K562 (cell line): Measurements from ENCODE around the gene KCNC3. TPM values are rescaled to one million over a fixed set of nuclear protein-coding genes. Genes with fewer than 3 reads are reported as not detected.

Source experiments
- CBX3 ChIP-seq, 2 experiments: IDR thresholded peaks; 1 replicate in 1 of 2; 2 replicates in 1 of 2; pipeline ENCODE4 v1.6.1; 2012; ENCODE audit warnings: inconsistent platforms in 2 of 2, low read length in 2 of 2, borderline replicate concordance in 1 of 2, control low read depth in 1 of 2
- CREB1 ChIP-seq, 2 experiments: sonication (generic) in 1 of 2; formaldehyde crosslinking in 1 of 2; IDR thresholded peaks; 2 replicates each; pipeline versions ENCODE4 v1.6.1 to v1.8.0; 2012 to 2022; ENCODE audit warnings: inconsistent platforms in 1 of 2, mild to moderate bottlenecking in 1 of 2, missing genetic modification reagents in 1 of 2, moderate library complexity in 1 of 2
- EWSR1 ChIP-seq: fragments of 450-650 bp; IDR thresholded peaks from 2 replicates; pipeline ENCODE4 v1.6.1; 2018; ENCODE audit warnings: borderline replicate concordance, mild to moderate bottlenecking, low read depth, moderate library complexity; ENCODE audit not compliant: partially characterized antibody
- EZH2 ChIP-seq: IDR thresholded peaks from 2 replicates; pipeline ENCODE4 v1.6.1; 2012; ENCODE audit warnings: low read depth, mild to moderate bottlenecking, inconsistent platforms, low read length, borderline replicate concordance
- IFI16 ChIP-seq: fragments of 250-450 bp; sonication (Bioruptor Pico); IDR thresholded peaks from 2 replicates; pipeline ENCODE4 v2.1.2; 2022; ENCODE audit warnings: mild to moderate bottlenecking, inconsistent platforms
- MTA1 ChIP-seq: fragments of 450-650 bp; IDR thresholded peaks from 2 replicates; pipeline ENCODE4 v1.6.1; 2017; ENCODE audit warnings: borderline replicate concordance
- NCOA1 ChIP-seq: fragments of 450-650 bp; IDR thresholded peaks from 2 replicates; pipeline ENCODE4 v1.6.1; 2016; ENCODE audit warnings: low read depth
- NCOA2 ChIP-seq, 2 experiments: fragments of 450-650 bp; IDR thresholded peaks; 2 replicates each; pipeline ENCODE4 v1.6.1; 2018; ENCODE audit warnings: mild to moderate bottlenecking in 2 of 2, moderate library complexity in 1 of 2; ENCODE audit not compliant: partially characterized antibody in 2 of 2
- PCBP2 ChIP-seq: fragments of 200-400 bp; formaldehyde crosslinking; IDR thresholded peaks from 2 replicates; pipeline ENCODE4 v1.6.1; 2018; ENCODE audit warnings: low read length, low read depth, mild to moderate bottlenecking, moderate library complexity; ENCODE audit not compliant: poor library complexity, severe bottlenecking
- PURB ChIP-seq: sonication (generic); formaldehyde crosslinking; IDR thresholded peaks from 2 replicates; pipeline ENCODE4 v1.9.0; 2021; ENCODE audit warnings: low read depth, mild to moderate bottlenecking, missing genetic modification reagents
- RB1 ChIP-seq: fragments of 450-650 bp; IDR thresholded peaks from 2 replicates; pipeline ENCODE4 v1.6.1; 2017; ENCODE audit warnings: low read depth, mild to moderate bottlenecking
- SAFB2 ChIP-seq: fragments of 200-400 bp; formaldehyde crosslinking; IDR thresholded peaks from 2 replicates; pipeline ENCODE4 v1.6.1; 2018; ENCODE audit warnings: borderline replicate concordance, low read length, low read depth, moderate library complexity; ENCODE audit not compliant: severe bottlenecking
- SMAD4 ChIP-seq: fragments of 250-450 bp; sonication (Bioruptor Pico); conservative IDR thresholded peaks from 2 replicates; pipeline ENCODE4 v1.8.0; 2021; ENCODE audit warnings: inconsistent platforms, mild to moderate bottlenecking, moderate library complexity
- THRAP3 ChIP-seq: fragments of 450-650 bp; IDR thresholded peaks from 2 replicates; pipeline ENCODE4 v1.6.1; 2016; ENCODE audit warnings: mild to moderate bottlenecking, inconsistent platforms, borderline replicate concordance
- ZFP36 ChIP-seq: fragments of 150-350 bp; IDR thresholded peaks from 2 replicates; pipeline ENCODE4 v1.6.1; 2018; ENCODE audit warnings: low read length, low read depth; ENCODE audit not compliant: partially characterized antibody
- ZNF274 ChIP-seq: IDR thresholded peaks from 2 replicates; pipeline ENCODE4 v1.6.1; 2011; ENCODE audit warnings: low read depth, mild to moderate bottlenecking, low read length, moderate library complexity, borderline replicate concordance
- ZNF445 ChIP-seq: fragments of 250-450 bp; sonication (Bioruptor Pico); IDR thresholded peaks from 2 replicates; pipeline ENCODE4 v1.4.0; 2020; ENCODE audit warnings: low read depth, mild to moderate bottlenecking, moderate library complexity
- ZNF589 ChIP-seq: fragments of 200-800 bp; sonication (Bioruptor generic); IDR thresholded peaks from 2 replicates; pipeline ENCODE4 v1.6.1; 2016; ENCODE audit warnings: low read depth, missing genetic modification characterization, missing compliant biosample characterization
- ZNF785 ChIP-seq: fragments of 250-450 bp; sonication (Bioruptor Pico); IDR thresholded peaks from 2 replicates; pipeline ENCODE4 v1.4.0; 2020; ENCODE audit warnings: mild to moderate bottlenecking
- ZZZ3 ChIP-seq: fragments of 450-650 bp; IDR thresholded peaks from 2 replicates; pipeline ENCODE4 v1.6.1; 2016; ENCODE audit warnings: antibody characterized with exemption, mild to moderate bottlenecking, moderate library complexity
- polyA plus RNA-seq, 8 experiments: library from polyadenylated mRNA; depleted of rRNA in 4 of 8; stranded (reverse) in 5 of 8; unstranded in 3 of 8; fragments of >200 nt; fragmentation: Nextera tagmentation in 2 of 8; fragmentation: Illumina TruSeq in 1 of 8; extraction: Ambion mirVana in 2 of 8; extraction: Trizol in 1 of 8; gene quantifications; 2 replicates each; pipeline versions ENCODE4 v1.2.1 to v1.2.3, GENCODE V29; 2011 to 2014; ENCODE audit warnings: inconsistent platforms in 1 of 8, missing spikeins in 1 of 8
- total RNA-seq, 7 experiments: library from RNA; depleted of rRNA in 6 of 7; stranded (reverse); fragments of >200 nt in 6 of 7; fragmentation: Illumina TruSeq in 2 of 7; extraction: Trizol in 2 of 7; gene quantifications; 2 replicates each; pipeline versions ENCODE4 v1.2.1 to v1.2.3, GENCODE V29; 2011 to 2021; ENCODE audit warnings: low replicate concordance in 1 of 7
- TF ChIP-seq, protein P1 (sequence below): fragments of 250-450 bp; sonication (Bioruptor Pico); IDR thresholded peaks from 2 replicates; pipeline ENCODE4 v1.8.0; 2022; ENCODE audit warnings: inconsistent platforms, mild to moderate bottlenecking, moderate library complexity, borderline replicate concordance
- TF ChIP-seq, protein P2 (sequence below), 2 experiments: fragments of 450-650 bp in 1 of 2; IDR thresholded peaks; 2 replicates each; pipeline ENCODE4 v1.6.1; 2011 to 2017; ENCODE audit warnings: low read depth in 2 of 2, antibody characterized with exemption in 1 of 2, borderline replicate concordance in 1 of 2, low read length in 1 of 2, mild to moderate bottlenecking in 1 of 2, mixed read lengths in 1 of 2; ENCODE audit not compliant: control insufficient read depth in 1 of 2
- TF ChIP-seq, protein P3 (sequence below): fragments of 450-650 bp; IDR thresholded peaks from 2 replicates; pipeline ENCODE4 v1.6.1; 2016; ENCODE audit warnings: missing biosample characterization, missing genetic modification characterization

The KCNC3 gene
- total and polyA plus RNA-seq, 9 of the 15 experiments (the other 6 are each of a cell fraction or from before 2014, with no cell fraction given), result 0.03 to 26.2 (median 2.0) TPM

DNA sequence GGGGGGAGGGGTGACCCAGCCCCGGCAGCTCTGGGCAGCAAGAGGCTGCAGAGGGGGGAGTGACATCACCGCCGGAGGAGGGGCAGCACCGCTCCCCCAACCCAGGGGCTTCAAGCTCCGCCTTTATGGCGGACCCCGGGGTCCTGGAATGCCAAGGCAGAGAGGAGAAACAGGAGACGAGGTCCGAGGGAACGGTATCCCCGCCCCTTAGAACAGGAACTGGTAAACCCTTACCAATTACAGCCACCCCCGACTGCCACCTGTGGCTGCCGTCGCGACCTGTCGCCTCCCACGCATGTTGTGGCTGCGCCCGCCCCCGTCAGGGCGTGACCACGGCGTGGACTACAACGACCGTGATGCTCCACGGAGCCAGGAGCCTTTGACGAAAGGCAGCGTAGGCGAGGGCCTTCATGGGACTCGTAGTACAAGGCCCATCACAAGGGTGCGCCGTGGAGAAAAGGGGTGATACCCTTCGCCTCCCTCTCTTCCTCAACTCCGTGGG, 4.1 kb upstream of the KCNC3 start (continued):
- TF ChIP-seq ZNF445 (CRISPR knock-in tag), result no peak
- no peak; the same call in 1 of the 2 replicates for TF ChIP-seq NCOA1
- TF ChIP-seq PURB, result no peak
- no peak for TF ChIP-seq CBX3 (IDR thresholded peaks at IDR 0.05; ENCODE audit: borderline replicate concordance in 1 of 2, low read length in 2 of 2)
- no peak for TF ChIP-seq ZZZ3
- peak; percentile 21; the same call in 1 of the 2 replicates for TF ChIP-seq RB1
- no peak for TF ChIP-seq NCOA2 (IDR thresholded peaks at IDR 0.05; ENCODE audit: partially characterized antibody in 2 of 2)
- TF ChIP-seq, protein P1, sequence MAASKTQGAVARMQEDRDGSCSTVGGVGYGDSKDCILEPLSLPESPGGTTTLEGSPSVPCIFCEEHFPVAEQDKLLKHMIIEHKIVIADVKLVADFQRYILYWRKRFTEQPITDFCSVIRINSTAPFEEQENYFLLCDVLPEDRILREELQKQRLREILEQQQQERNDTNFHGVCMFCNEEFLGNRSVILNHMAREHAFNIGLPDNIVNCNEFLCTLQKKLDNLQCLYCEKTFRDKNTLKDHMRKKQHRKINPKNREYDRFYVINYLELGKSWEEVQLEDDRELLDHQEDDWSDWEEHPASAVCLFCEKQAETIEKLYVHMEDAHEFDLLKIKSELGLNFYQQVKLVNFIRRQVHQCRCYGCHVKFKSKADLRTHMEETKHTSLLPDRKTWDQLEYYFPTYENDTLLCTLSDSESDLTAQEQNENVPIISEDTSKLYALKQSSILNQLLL (CRISPR knock-in tag), result no peak
- no peak for TF ChIP-seq ZNF589 (CRISPR knock-in tag)
- TF ChIP-seq MTA1, result no peak; the same call in 1 of the 2 replicates
- TF ChIP-seq ZNF274, result no peak
- no peak for TF ChIP-seq ZFP36
- TF ChIP-seq EWSR1, result no peak
- TF ChIP-seq, protein P2, sequence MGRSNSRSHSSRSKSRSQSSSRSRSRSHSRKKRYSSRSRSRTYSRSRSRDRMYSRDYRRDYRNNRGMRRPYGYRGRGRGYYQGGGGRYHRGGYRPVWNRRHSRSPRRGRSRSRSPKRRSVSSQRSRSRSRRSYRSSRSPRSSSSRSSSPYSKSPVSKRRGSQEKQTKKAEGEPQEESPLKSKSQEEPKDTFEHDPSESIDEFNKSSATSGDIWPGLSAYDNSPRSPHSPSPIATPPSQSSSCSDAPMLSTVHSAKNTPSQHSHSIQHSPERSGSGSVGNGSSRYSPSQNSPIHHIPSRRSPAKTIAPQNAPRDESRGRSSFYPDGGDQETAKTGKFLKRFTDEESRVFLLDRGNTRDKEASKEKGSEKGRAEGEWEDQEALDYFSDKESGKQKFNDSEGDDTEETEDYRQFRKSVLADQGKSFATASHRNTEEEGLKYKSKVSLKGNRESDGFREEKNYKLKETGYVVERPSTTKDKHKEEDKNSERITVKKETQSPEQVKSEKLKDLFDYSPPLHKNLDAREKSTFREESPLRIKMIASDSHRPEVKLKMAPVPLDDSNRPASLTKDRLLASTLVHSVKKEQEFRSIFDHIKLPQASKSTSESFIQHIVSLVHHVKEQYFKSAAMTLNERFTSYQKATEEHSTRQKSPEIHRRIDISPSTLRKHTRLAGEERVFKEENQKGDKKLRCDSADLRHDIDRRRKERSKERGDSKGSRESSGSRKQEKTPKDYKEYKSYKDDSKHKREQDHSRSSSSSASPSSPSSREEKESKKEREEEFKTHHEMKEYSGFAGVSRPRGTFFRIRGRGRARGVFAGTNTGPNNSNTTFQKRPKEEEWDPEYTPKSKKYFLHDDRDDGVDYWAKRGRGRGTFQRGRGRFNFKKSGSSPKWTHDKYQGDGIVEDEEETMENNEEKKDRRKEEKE (IDR thresholded peaks at IDR 0.05; ENCODE audit: borderline replicate concordance in 1 of 2, control insufficient read depth in 1 of 2, low read depth in 2 of 2, low read length in 1 of 2), result no peak
- TF ChIP-seq, protein P3, sequence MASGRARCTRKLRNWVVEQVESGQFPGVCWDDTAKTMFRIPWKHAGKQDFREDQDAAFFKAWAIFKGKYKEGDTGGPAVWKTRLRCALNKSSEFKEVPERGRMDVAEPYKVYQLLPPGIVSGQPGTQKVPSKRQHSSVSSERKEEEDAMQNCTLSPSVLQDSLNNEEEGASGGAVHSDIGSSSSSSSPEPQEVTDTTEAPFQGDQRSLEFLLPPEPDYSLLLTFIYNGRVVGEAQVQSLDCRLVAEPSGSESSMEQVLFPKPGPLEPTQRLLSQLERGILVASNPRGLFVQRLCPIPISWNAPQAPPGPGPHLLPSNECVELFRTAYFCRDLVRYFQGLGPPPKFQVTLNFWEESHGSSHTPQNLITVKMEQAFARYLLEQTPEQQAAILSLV (tag), result no peak
- TF ChIP-seq EZH2, result no peak
- peak; percentile 60; the same call in 1 of the 2 replicates for TF ChIP-seq CREB1 (IDR thresholded peaks at IDR 0.05)
- TF ChIP-seq CREB1 (CRISPR knock-in tag; IDR thresholded peaks at IDR 0.05), result peak; percentile 66; the same call in 1 of the 2 replicates
- no peak for TF ChIP-seq ZNF785 (CRISPR knock-in tag)
- no peak for TF ChIP-seq PCBP2
- TF ChIP-seq IFI16, result no peak
- TF ChIP-seq SAFB2, result no peak
- no peak for TF ChIP-seq THRAP3
- peak; percentile 97 for TF ChIP-seq SMAD4 (CRISPR knock-in tag)
